ENCODE data around the gene UBB.

The UBB gene

DNA sequence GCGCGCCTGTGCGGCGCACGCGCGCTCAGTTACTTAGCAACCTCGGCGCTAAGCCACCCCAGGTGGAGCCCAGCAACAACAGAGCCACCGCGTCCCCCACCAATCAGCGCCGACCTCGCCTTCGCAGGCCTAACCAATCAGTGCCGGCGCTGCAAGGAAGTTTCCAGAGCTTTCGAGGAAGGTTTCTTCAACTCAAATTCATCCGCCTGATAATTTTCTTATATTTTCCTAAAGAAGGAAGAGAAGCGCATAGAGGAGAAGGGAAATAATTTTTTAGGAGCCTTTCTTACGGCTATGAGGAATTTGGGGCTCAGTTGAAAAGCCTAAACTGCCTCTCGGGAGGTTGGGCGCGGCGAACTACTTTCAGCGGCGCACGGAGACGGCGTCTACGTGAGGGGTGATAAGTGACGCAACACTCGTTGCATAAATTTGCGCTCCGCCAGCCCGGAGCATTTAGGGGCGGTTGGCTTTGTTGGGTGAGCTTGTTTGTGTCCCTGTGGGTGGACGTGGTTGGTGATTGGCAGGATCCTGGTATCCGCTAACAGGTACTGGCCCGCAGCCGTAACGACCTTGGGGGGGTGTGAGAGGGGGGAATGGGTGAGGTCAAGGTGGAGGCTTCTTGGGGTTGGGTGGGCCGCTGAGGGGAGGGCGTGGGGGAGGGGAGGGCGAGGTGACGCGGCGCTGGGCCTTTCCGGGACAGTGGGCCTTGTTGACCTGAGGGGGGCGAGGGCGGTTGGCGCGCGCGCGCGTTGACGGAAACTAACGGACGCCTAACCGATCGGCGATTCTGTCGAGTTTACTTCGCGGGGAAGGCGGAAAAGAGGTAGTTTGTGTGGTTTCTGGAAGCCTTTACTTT is at the start of gene UBB:
TSS of gene UBB (plus strand) at position 452 of the 856 bp plus-strand sequence. CDS start 817 bp downstream, outside the sequence.
- peak; percentile 98 to 99 for DNase-seq

DNA sequence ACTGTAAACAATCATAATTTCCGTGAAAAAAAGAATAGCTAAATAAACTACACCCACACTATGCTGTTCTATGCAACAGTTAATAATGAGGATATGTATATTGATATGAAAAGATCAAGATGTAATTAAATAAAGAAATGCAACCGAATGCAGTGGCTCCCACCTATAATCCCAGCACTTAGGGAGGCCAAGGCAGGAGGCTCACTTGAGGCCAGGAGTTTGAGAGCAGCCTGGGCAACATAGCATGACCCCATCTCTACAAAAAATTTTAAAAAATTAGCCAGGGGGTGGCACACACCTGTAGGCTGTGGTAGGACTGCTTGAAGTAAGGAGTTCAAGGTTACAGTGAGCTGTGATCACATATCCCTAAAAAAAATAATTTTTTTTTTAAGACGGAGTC is 42.5 kb upstream of the UBB start:
- no peak for DNase-seq

DNA sequence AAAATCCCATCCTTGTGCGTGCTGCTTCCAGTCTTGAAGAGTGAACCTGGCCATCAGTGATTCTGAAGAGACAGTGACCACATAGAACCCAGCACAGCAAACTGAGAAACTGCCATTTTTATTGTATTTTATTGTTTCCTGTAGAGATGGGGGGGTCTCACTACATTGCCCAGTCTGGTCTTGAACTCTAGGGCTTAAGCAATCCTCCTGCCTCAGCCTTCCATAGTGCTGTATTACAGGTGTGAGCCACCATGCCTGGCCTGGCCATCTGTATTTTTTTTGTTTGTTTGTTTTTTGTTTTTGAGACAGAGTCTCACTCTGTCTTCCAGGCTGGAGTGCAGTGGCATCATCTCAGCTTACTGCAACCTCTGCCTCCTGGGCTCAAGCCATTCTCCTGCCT is 41.5 kb upstream of the UBB start:
- DNase-seq = no peak

DNA sequence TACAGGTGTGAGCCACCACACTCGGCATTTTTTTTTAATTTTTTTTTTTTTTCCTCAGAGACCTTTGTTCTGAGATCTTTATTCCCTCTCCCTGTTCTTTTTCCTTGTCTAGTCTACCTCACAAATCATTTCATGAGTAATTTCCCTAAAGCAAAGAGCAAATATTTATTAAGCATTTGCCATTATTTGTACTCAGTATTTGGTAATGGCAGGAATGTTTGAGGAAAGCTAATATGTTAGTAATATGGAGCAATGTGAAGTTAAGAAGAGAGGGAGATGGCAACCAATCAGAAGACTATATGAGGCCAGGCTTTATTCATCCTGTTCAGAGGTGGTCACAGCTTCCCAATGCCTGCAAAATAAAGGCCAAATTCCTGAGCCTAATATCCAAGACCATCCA is 40.9 kb upstream of the UBB start:
- DNase-seq = no peak

- no peak for DNase-seq
Observed at GRCh38 chr17:16342979-16343378, 37.9 kb upstream of the UBB start.

DNA sequence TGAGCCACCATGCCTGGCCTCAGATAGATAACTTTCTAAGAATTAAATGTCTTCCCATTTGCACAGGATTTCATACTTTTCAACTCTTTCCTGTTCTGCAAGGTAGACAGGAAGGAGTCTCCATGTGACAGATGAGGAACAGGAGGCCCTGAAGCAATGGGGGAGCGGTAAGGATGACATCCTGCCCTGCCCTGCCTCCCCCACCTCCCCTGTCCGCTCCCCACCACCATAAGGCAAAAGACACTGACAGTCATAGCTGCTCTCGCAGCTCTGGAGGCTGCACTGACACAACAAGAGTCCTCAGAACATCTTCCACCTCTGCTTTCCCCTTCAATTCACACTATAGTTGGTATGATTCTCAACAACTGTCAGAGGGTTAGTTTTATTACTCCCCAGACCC is 37.3 kb upstream of the UBB start:
- no peak for DNase-seq

DNA sequence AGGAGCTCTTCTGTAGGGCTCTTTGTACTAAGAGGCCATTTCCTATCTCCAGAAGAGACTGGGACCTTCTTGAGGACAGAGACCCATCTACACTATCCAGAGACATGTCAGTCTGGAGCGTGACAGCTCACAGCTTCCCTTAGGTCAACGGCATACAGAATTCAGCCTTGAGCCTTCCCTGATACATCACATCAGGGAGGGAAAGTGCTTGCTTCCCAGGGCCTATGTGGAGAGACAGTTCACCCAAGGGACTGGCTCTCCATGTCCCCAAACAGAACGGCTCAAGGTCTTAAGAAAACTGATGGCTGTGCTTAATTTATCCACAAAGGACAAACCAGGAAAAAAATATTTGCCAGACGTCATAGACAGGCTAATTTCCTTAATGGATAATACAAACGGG is 35.3 kb upstream of the UBB start:
- no peak for DNase-seq

DNA sequence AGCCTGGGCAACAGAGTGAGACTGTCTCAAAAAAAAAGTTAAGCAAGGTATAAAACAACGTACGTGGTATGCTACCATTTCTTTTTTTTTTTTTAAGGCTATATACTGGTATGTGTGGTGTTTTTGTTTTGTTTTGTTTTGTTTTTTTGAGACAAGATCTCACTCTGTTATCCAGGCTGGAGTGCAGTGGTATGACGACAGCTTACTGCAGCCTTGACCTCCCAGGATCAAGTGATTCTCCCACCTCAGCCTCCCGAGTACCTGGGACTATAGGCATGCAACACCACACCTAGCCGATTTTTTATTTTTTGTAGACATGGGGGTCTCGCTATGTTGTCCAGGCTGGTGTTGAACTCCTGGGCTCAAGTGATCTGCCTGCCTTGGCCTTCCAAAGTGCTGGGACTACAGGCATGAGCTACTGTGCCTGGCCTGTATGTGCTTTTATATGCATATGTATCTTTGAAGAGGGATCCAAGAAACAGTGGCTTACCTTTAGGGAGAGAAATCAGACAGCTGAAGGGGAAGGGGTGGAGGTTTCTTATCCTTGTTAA is 34.1 kb upstream of the UBB start:
- no peak for DNase-seq

GRCh38 chr17:16348586-16348985 is 32.3 kb upstream of the UBB start:
- no peak for DNase-seq

DNA sequence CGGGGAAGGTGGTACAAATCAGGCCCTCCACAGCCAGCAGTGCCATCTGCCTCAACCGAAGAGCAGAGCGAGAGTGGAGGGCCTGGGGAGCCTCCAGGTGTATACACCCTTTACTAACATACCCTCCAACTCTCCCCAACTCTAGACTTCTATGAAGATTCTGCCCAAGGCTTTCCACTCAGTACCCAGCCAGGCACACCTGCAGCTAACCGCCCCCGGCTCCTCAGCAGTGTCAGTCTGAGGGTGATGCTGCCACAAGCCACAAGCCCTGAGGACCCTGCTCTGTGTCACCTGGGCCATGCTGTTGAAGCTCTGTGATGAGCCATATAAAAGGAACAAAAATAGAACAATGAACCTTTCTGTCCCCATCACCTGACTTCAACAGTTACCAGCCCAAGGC is 31.5 kb upstream of the UBB start:
- DNase-seq = no peak

- DNase-seq = no peak
Observed at GRCh38 chr17:16351831-16352230, 29.1 kb upstream of the UBB start.

DNA sequence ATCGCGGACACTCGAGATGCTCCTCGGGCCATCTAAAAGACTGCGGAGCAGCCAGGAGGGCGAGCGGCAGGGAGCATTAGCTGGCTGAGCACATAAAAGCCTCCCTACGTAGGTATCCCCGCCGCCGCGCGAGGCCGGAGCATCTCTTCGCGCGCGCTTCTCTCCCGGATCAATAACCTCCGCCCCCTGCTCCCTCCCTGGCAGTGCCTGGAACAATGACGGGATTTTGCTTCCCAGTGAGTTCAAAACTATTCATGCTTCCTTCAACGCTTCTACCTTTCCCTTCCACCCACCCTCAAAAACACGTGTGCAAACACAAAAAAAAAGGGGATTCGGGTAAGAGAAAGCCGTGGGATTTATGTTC is 28.6 kb upstream of the UBB start:
- no peak for DNase-seq

DNA sequence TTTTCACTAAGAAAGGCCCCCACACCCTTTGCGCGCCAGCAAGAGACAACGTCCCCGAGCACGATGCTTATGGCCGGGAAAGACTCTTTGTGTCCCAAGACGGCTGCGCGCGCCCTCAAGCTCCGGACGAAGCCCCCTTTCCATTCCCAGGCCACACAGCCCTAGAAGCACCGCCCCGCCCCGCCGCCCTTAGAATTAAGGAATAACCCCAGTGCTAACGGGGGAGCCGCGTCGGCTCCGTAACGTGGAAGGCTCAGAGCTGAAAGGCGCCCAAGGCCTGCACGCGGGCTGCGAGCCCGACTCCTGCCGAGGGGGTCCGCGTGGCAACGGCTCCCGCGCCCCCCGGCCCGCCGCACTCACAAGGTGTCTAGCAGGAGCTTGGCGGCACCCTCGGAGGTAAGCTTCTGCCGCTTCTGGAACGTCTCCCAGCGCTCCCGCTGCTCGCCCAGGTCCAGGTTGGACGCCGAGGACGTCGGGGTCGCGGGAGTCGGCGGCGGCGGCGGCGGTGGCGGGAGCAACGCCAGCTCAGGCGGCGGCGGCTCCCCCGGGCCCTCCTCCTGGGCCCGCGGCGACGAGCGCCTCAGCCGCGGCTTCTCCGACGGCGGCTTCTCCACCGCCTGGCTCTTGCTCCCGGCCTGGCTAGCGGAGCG is 28.1 kb upstream of the UBB start:
- DNase-seq = peak in 1 of 2 donors; percentile 12

DNA sequence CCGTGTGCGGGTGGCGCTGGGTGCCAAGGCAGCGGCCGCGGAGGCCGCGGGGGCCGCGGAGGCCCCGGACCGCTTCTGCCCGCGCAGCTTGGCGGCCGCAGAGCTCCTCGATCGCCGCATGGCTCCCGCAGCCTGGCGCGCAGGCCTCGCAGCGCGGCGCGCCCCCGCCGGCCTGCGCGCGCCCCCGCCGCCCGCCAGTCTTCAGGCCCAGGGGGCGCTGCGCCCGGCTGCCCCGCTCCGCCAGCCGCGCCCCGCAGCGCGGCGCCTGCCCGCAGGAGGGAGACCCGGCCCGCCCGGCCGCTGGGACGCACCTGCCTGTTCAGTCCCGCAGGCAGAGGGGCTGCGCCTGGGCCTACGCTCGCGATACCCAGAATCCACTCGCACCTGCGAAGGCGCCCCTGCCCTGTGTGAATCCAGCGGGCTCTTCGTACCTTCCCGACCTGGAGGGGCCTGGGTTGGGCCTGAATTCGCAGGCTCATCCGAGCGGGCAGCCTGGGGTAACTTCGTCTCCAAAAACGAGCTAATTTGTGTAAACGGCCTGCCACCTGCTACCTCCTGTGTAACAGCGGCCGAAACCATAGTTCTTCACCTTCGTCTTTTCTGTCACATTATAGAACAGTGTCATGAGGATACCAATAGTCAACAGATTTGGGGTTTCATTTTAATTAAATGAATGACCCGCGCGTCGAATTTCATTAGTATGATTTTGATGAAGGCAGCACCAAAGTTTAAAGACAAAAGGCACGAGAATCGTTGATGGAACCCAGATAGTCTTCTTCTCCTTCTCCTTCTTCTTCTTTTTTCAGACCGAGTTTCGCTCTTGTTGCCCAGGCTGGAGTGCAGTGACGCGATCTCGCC is 27.3 kb upstream of the UBB start, which contains the start of gene CENPV:
TSS of gene CENPV (minus strand) at position 153 of the 858 bp plus-strand sequence. CDS start at position 120, 33 bp downstream.
- peak; percentile 69 to 71 for DNase-seq

- no peak for DNase-seq
Observed at GRCh38 chr17:16354585-16354984, 26.3 kb upstream of the UBB start.

DNA sequence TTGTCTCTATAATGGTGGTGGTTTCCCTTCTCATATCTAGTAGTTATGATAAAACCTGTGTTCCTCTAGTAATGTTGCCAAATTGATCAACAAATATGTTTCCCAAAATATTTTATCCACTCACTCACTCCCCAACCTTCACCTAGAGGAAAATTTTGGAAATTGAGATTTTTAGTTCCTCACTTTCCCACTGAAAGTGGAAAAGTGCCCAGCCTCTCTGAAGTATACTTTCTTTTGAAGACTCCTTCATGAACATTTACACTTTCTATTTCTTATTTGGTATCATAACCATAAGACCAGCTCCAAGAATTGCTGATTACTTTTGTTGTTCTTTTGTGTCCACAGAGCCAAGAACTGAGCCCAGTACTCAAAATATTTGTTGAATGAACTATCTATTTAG is 22.5 kb upstream of the UBB start:
- no peak for DNase-seq

DNA sequence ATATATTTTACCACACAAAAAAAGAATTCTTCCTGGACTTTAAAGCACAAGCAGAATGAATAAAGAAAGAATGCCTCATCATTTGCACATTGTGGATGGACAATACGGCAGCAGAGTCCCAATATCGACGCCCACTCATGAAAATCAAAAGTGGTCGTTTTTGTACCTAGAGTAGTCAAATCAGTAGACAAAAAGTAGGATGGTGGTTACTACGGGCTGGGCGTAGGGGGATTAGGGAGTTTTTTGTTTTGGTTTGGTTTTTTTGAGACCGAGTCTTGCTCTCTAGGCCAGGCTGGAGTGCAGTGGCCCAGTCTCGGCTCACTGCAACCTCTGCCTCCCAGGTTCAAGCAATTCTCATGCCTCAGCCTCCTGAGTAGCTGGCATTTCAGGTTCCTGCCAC is 19.0 kb upstream of the UBB start:
- no peak for DNase-seq

GRCh38 chr17:16363749-16364536 is 16.9 kb upstream of the UBB start:
- peak; percentile 76 to 79 for DNase-seq

DNA sequence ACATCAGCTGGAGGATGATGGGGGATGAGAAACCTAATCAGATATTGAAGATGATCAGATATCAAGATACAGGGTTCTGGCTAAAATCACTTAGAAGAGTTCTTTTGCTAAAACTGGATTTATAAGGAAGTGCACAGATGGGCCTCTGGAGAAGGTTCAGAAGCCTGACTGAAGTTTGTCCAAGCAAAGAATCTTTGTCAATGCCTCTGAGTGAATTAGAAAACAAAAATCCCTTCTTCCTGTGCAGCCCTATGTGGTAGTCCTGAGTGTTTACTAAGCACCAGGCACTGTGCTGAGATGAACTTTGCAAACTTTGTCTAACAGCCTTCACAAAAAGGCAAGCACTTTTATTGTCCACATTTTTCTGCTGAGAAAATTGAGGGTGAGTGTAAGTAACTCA is 16.3 kb upstream of the UBB start:
- no peak for DNase-seq

- DNase-seq = no peak
Observed at GRCh38 chr17:16371742-16372141, 9.1 kb upstream of the UBB start.

DNA sequence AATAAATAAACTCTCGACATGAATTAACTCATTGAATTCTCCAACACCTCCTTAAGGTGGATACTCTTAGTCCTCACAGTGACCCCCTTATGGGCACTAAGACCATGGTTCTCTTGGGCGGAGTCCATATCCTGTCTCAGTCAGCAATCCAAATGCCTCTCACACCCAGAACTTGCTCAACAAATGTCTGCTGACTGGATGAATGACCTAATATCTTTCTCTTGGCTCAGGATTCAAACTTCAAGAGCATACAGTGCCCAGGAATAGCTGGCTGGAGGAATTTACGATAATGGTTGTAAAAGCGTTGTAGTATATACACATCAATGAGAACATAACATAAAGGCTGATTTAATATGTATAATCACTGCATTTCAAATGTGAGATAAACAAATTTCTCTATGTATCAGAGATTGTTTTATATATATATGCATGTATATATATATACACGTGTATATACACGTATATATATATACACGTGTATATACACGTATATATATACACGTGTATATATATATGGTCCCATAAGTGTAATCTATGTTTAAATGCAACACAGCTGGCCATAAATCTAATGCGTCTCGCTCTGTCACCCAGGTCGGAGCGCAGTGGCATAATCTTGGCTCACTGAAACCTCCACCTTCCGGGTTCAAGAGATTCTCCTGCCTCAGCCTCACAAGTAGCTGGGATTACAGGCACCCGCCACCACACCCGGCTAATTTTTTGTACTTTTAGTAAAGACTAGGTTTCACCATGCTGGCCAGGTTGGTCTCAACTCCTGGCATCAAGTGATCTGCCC is 6.5 kb upstream of the UBB start:
- DNase-seq = no peak

All from CD4-positive, alpha-beta T cell treated with Interleukin-4 for 1 hour (primary cell).